ENCODE measurements around the gene SGO2. TPM values are rescaled to one million over a fixed set of nuclear protein-coding genes. Genes with fewer than 3 reads are reported as not detected.

The SGO2 gene
- total RNA-seq, 1 donor from 2014 or later = 2.8 TPM

- Histone ChIP-seq H3K36me3 (no peaks in the 10 kb centered on the region), H3K27ac (no peak overlapping the region), H3K27me3 (ENCODE audit: low read depth) (no peaks in the 10 kb centered on the region), H3K4me1 (no peaks in the 10 kb centered on the region), H3K9me3 (no peaks in the 10 kb centered on the region), H3K4me3 (no peak overlapping the region)
- TF ChIP-seq CTCF (IDR thresholded peaks at IDR 0.05) = peak; percentile 46
- peak; percentile 60 to 63 for ATAC-seq
- no peak for DNase-seq
- intact Hi-C loops (cut with DNase I) = loop anchor here (5.0 kb wide), 1 partner anchor 124 kb away; no protein-coding TSS in a partner anchor
Measured at GRCh38 chr2:200578778-200579177, 52.8 kb downstream of the SGO2 start.

- Histone ChIP-seq H3K4me3 (no peak overlapping the region), H3K4me1 (peaks cover 10% of the 10 kb centered on the region), H3K9me3 (no peaks in the 10 kb centered on the region), H3K27ac (no peak overlapping the region), H3K27me3 (ENCODE audit: low read depth) (no peaks in the 10 kb centered on the region), H3K36me3 (no peaks in the 10 kb centered on the region)
- DNase-seq (no peak), ATAC-seq (no peak)
- no peak for TF ChIP-seq CTCF (IDR thresholded peaks at IDR 0.05)
- intact Hi-C loops (cut with DNase I) = no loop called here
Measured at GRCh38 chr2:200584639-200585038, 58.6 kb downstream of the SGO2 start.

GRCh38 chr2:200585340-200585729, 59.3 kb downstream of the SGO2 start:
- Histone ChIP-seq H3K4me3 (peak overlapping the region; percentile 64), H3K9me3 (no peaks in the 10 kb centered on the region), H3K27ac (no peak overlapping the region), H3K4me1 (peaks cover 10% of the 10 kb centered on the region), H3K36me3 (no peaks in the 10 kb centered on the region), H3K27me3 (ENCODE audit: low read depth) (no peaks in the 10 kb centered on the region)
- ATAC-seq (no peak), DNase-seq (no peak)
- TF ChIP-seq CTCF (IDR thresholded peaks at IDR 0.05) = no peak
- intact Hi-C loops (cut with DNase I) = no loop called here

GRCh38 chr2:200585730-200586643, 60.0 kb downstream of the SGO2 start, which contains the start of gene AOX1:
Gene AOX1, plus strand, starts transcription at chr2:200586014. Its CDS starts 95 bp downstream, at chr2:200586109.
- peak; percentile 13 for TF ChIP-seq CTCF (IDR thresholded peaks at IDR 0.05)
- Histone ChIP-seq H3K4me3 (peak within 1 kb of the TSS; percentile 64), H3K9me3 (no peaks in the 10 kb centered on the region), H3K27me3 (ENCODE audit: low read depth) (no peaks in the 10 kb centered on the region), H3K4me1 (peaks cover 10% of the 10 kb centered on the region), H3K36me3 (no peaks in the 10 kb centered on the region), H3K27ac (peak within 1 kb of the TSS; percentile 46)
- DNase-seq (peak; percentile 65), ATAC-seq (peak; percentile 83 to 85)
- intact Hi-C loops (cut with DNase I) = no loop called here

- no peaks in the 10 kb centered on the region for H3K27me3 ChIP-seq (ENCODE audit: low read depth)
- no peak for ATAC-seq
- H3K4me3 ChIP-seq = peak overlapping the region; percentile 64
- H3K36me3 ChIP-seq = no peaks in the 10 kb centered on the region
- H3K9me3 ChIP-seq = no peaks in the 10 kb centered on the region
- TF ChIP-seq CTCF (IDR thresholded peaks at IDR 0.05) = no peak
- H3K4me1 ChIP-seq = peaks cover 10% of the 10 kb centered on the region
- no peak for DNase-seq
- intact Hi-C loops (cut with DNase I) = no loop called here
- peak overlapping the region; percentile 46 for H3K27ac ChIP-seq
Measured at GRCh38 chr2:200586644-200586975, 60.6 kb downstream of the SGO2 start.
